Stomach smooth muscle (tissue), 2 donors: Measurements from ENCODE around the gene GPI.
"Not testable (repeated sequence)": the region's sequence is repeated elsewhere in the genome, so short reads cannot be mapped to it uniquely, and the experiment has no call there.

Experiments used
- H3K27ac ChIP-seq: one replicate; pipeline ENCODE4 v1.7.0; 2013; ENCODE audit warnings: mild to moderate bottlenecking, low read length, inconsistent platforms
- H3K27me3 ChIP-seq, 2 donors: one replicate each; pipeline ENCODE4 v1.7.0; 2013; ENCODE audit warnings: low read length in 2 of 2; ENCODE audit not compliant: insufficient read depth in 2 of 2, control insufficient read depth in 1 of 2
- H3K36me3 ChIP-seq, 2 donors: one replicate each; pipeline ENCODE4 v1.7.0; 2013; ENCODE audit warnings: low read length in 2 of 2; ENCODE audit not compliant: control insufficient read depth in 2 of 2, insufficient read depth in 2 of 2
- H3K4me1 ChIP-seq: one replicate; pipeline ENCODE4 v1.7.0; 2013; ENCODE audit warnings: low read length; ENCODE audit not compliant: control insufficient read depth, insufficient read depth
- H3K4me3 ChIP-seq, 2 donors: one replicate each; pipeline ENCODE4 v1.7.0; 2013; ENCODE audit warnings: low read length in 2 of 2
- H3K9ac ChIP-seq, 2 donors: one replicate each; pipeline ENCODE4 v1.7.0; 2013; ENCODE audit warnings: low read length in 2 of 2, mild to moderate bottlenecking in 1 of 2
- H3K9me3 ChIP-seq, 2 donors: one replicate each; pipeline ENCODE4 v1.7.0; 2013; ENCODE audit warnings: low read length in 2 of 2; ENCODE audit not compliant: control insufficient read depth in 2 of 2
- donor health status: healthy.
- donor health status: Pancreatic carcinoma.

The GPI gene

DNA sequence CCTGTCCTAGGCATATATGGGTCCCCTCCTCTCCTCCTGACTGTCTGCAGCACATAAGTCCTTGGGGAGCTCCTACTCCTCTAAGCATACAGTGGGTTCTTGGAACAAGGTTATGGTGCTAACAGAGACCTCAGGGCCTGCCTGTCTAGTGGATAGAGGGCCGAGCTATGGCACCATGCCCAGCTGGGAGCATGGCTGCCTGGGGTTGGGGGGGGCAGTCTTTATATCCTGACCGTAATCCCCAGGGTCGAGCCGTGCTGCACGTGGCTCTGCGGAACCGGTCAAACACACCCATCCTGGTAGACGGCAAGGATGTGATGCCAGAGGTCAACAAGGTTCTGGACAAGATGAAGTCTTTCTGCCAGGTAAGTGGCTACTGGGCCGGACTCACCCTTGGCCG is 3.3 kb downstream of the GPI start:
- no peaks in the 10 kb centered on the region for H3K27me3 ChIP-seq
- H3K27ac ChIP-seq: no peak overlapping the region
- no peak overlapping the region for H3K4me3 ChIP-seq
- no peak overlapping the region for H3K9ac ChIP-seq
- peaks cover 32 to 35% of the 10 kb centered on the region in 2 donors for H3K36me3 ChIP-seq
- no peaks in the 10 kb centered on the region for H3K9me3 ChIP-seq
- peaks cover 26% of the 10 kb centered on the region for H3K4me1 ChIP-seq

DNA sequence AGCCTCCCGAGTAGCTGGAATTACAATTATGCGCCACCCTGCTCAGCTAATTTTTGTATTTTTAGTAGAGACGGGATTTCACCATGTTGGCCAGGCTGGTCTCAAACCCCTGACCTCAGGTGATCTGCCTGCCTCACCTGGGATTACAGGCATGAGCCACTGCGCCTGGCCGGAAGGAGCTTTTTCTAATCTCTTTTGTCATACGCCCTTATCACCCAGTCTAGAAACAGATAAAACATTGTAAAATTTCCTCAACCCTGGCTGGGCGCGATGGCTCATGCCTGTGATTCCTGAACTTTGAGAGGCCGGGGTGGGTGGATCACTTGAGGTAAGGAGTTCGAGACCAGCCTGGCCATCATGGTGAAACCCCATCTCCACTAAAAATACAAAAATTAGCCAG is 4.2 kb downstream of the GPI start:
- not testable (repeated sequence) for H3K9me3 ChIP-seq, H3K9ac ChIP-seq, H3K27me3 ChIP-seq, H3K4me3 ChIP-seq, H3K27ac ChIP-seq
- Histone ChIP-seq H3K4me1 (peaks cover 26% of the 10 kb centered on the region), H3K36me3 (peaks cover 33 to 38% of the 10 kb centered on the region in 2 donors)

DNA sequence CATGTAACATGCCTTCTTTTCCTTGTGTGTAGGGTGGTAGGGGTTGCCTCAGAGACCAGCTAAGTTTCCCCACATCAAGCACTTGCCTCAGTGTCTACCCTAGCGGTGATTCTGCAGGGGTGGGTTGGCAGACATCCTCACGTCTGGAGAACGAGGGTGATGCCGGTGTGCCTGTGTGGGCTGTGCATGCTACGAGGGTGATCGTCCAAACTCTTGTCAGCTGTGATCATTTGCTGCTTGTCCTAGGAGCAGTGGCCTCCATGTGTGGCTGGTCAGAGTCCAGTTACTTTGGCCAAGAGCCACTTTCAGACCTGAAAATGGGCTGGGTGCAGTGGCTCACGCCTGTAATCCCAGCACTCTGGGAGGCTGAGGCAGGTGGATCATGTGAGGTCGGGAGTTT is 5.1 kb downstream of the GPI start:
- H3K9me3 ChIP-seq: no peaks in the 10 kb centered on the region
- H3K4me3 ChIP-seq: no peak overlapping the region
- H3K27ac ChIP-seq: no peak overlapping the region
- H3K27me3 ChIP-seq: no peaks in the 10 kb centered on the region
- H3K36me3 ChIP-seq: peaks cover 39 to 41% of the 10 kb centered on the region in 2 donors
- H3K9ac ChIP-seq: no peak overlapping the region
- peaks cover 22% of the 10 kb centered on the region for H3K4me1 ChIP-seq

DNA sequence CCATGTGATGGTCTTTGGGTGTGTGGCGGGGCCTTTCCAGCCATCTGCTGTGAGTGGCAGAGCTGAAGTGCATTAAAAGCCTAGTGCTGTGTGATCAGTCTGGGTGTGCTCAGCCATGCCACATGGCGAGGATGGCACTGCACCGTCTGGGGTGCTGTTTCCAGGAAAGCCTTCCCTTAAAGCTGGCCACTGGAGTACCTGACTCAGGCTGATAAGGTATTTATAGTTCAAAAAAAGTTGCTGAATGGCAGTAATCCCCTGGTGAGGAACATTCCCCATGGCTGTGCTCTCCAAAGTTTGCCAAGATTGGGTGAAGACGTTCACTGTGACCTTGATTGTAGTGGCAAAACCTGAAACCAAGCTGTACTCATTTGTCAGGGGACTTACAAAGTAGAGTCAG is 6.0 kb downstream of the GPI start:
- no peaks in the 10 kb centered on the region for H3K9me3 ChIP-seq
- peaks cover 17% of the 10 kb centered on the region for H3K4me1 ChIP-seq
- no peak overlapping the region for H3K9ac ChIP-seq
- no peak overlapping the region for H3K27ac ChIP-seq
- no peak overlapping the region for H3K4me3 ChIP-seq
- H3K27me3 ChIP-seq: no peaks in the 10 kb centered on the region
- peaks cover 47 to 48% of the 10 kb centered on the region in 2 donors for H3K36me3 ChIP-seq

DNA sequence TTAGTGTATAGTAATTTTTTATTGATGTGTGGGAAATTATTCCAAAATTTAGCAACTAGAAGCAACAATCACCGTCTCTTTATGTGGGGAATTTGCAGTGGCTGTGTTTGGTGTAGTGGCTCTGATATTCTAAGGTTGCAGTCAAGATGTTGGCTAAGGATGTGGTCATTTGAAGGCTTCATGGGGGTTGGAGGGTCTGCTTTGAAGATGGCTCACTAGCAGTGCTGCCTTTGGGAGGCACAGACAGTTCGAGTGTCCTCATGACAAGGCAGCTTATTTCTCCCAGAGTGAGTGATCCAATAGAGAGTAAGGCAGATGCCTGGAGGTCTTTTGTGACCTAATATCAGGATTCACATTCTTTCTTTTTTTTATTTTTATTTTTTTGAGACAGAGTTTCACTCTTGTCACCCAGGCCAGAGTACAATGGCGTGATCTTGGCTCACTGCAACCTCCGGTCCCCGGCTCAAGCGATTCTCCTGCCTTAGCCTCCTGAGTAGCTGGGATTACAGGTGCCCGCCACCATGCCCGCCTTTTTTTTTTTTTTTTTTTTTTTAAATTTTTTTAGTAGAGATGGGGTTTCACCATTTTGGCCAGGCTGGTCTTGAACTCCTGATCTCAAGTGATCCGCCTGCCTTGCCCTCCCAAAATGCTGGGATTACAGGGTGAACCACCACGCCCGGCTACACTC is 8.7 kb downstream of the GPI start:
- no peaks in the 10 kb centered on the region for H3K4me1 ChIP-seq
- H3K9ac ChIP-seq: no peak overlapping the region
- H3K4me3 ChIP-seq: no peak overlapping the region
- no peaks in the 10 kb centered on the region for H3K27me3 ChIP-seq
- peaks cover 38 to 44% of the 10 kb centered on the region in 2 donors for H3K36me3 ChIP-seq
- no peak overlapping the region for H3K27ac ChIP-seq
- no peaks in the 10 kb centered on the region for H3K9me3 ChIP-seq

DNA sequence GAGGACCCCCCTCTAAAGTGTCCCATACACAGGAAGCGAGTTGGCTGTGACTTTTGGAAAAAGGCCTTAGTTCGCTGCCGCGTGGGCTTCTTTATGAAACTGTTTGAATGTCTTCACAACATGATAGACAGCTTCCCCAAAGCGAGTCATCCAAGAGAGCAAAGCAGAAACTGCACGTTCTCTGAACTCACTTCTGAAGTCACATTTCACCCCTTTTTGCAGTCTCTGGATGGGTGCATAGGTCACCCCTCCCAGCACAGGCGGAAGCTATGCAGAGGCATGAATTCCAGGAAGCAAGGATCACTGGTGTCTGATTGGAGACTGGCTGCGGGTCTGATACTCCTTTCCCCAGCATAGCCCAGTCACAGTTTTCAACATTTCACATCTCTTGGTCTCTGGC is 10.6 kb downstream of the GPI start:
- Histone ChIP-seq H3K4me1 (no peaks in the 10 kb centered on the region), H3K9ac (no peak overlapping the region), H3K36me3 (peaks cover 42 to 48% of the 10 kb centered on the region in 2 donors), H3K4me3 (no peak overlapping the region), H3K27ac (no peak overlapping the region), H3K27me3 (no peaks in the 10 kb centered on the region), H3K9me3 (no peaks in the 10 kb centered on the region)

DNA sequence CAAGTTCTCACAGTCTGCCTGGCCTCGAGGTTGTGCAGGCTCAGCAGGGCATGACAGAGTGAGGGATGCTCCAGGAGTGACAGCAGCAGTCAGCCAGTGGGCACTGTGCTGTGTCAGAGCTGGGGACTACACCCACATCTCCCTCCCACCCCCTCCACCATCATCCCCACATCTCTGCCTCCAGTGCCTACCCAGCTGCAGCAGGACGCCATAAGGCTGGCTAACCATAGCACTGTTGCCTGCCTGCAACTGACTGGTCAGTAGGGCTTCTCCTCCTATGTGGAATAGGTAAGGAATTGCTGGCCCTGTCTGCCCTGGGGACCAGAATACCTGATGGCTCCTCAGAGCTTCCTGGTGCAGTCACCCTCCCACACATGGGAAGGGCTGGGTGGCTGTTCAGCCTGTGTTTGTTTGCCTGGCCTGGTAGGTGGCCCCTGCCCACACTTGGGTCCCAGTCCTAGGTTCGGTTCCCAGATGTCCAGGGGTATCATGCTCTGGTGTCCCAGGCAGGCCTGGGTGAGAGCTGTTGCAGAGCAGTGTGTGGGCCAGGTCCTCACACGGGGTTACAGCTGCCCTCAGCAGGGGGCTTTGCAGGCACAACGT is 15.7 kb downstream of the GPI start:
- Histone ChIP-seq H3K9me3 (no peaks in the 10 kb centered on the region), H3K4me1 (no peaks in the 10 kb centered on the region), H3K9ac (no peak overlapping the region), H3K27me3 (no peaks in the 10 kb centered on the region), H3K4me3 (no peak overlapping the region), H3K27ac (no peak overlapping the region), H3K36me3 (peaks cover 53 to 72% of the 10 kb centered on the region in 2 donors)

DNA sequence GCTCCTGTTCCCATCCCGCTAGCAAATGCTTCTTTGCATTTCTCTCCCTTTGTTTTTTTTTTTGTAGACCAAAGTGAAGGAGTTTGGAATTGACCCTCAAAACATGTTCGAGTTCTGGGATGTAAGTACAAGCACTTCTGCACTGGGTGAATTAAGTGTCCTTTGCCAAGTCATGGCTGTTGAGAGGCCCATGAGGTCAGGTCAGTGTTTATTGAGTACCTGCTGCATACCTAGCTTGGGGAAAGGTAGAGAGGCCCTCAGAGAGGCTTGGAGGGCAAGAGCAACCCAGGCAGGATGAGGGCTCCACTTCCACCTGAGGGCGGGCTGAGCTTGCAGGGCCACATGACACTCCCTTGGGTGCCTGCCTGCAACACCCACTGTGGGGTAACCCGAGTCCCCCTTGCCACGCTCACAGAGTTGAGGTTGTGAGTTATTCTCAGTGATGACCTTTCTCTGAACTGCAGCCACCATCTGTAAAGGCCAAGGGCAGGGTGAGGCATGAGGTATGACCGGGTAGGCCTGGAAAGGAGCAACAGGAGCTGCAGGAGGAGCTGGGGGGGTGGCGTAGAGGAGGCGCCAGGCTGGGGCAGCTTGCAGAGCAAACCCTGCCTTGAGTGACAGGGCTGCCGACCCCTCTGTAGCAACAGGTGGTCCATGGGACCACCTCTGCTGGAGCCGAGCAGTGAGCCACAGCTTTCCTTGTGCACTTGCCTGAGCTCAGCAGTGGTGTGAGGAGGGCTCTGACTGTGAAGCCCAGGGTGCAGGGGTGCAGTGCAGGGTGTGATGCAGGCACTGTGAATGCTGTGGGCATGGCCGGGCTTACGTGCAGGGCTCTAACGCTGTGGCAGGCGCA is 16.6 kb downstream of the GPI start:
- no peaks in the 10 kb centered on the region for H3K27me3 ChIP-seq
- H3K9ac ChIP-seq: no peak overlapping the region
- H3K36me3 ChIP-seq: peaks cover 53 to 77% of the 10 kb centered on the region in 2 donors
- no peak overlapping the region for H3K27ac ChIP-seq
- no peak overlapping the region for H3K4me3 ChIP-seq
- no peaks in the 10 kb centered on the region for H3K9me3 ChIP-seq
- H3K4me1 ChIP-seq: no peaks in the 10 kb centered on the region

DNA sequence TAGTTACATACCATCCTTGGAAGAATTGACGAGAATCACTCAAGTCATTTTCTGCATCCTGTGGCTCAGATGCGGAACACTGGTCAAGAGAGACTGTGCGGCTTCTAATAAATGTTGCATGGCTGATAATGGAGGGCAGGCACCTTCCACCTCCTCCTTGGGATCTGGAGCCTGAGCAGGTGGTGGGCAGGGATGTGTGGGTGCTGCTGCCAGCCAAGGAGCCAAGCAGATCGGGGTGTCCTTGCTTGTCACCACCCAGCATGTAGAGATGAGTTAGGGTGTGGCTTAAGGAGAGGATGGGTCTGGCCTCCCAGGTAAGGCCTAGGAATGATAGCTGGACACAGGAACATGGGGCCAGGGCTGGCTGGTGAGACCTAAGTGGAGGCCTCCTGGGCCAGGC is 17.5 kb downstream of the GPI start:
- Histone ChIP-seq H3K36me3 (peaks cover 62 to 84% of the 10 kb centered on the region in 2 donors), H3K27me3 (no peaks in the 10 kb centered on the region), H3K4me3 (no peak overlapping the region), H3K9me3 (no peaks in the 10 kb centered on the region), H3K27ac (no peak overlapping the region), H3K9ac (no peak overlapping the region), H3K4me1 (no peaks in the 10 kb centered on the region)

DNA sequence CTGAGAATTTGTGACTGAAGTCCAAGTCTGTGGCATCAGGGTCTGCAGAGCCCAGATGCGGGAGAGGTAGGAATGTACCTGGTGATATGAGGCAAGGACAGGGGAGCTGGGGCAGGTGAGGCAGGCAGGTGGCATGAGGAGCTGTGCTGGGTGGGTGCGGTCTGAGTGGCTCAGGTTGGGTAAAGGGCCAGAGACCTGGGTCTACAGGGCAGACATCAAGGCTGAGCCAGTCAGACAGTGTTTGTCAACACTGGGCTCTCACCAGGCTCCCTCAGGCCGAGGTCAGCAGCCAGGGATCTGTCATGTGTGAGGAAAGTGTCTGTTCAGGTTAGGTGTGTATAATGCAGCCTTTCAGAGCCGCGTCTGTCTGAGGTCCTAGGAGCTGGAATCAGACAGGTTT is 18.6 kb downstream of the GPI start:
- H3K36me3 ChIP-seq: peaks cover 68 to 85% of the 10 kb centered on the region in 2 donors
- no peak overlapping the region for H3K27ac ChIP-seq
- H3K27me3 ChIP-seq: no peaks in the 10 kb centered on the region
- H3K9ac ChIP-seq: no peak overlapping the region
- H3K4me1 ChIP-seq: no peaks in the 10 kb centered on the region
- H3K4me3 ChIP-seq: no peak overlapping the region
- H3K9me3 ChIP-seq: no peaks in the 10 kb centered on the region
